HEK293 (cell line): ENCODE results near the gene CLIC3.

Experiments used
- CTCF ChIA-PET: fragments of 350-600 bp; formaldehyde crosslinking; extraction: SDS; loops from one replicate; lab custom pipeline; 2021; ENCODE audit warnings: antibody characterized with exemption; lab: Yijun Ruan, JAX
- POLR2A ChIA-PET: fragments of 300-600 bp; formaldehyde crosslinking; extraction: SDS; loops from one replicate; lab custom pipeline; 2020; ENCODE audit warnings: antibody characterized with exemption, inconsistent platforms; lab: Yijun Ruan, JAX
- H3K27ac ChIP-seq: fragments of 200-500 bp; sonication (Bioruptor generic); 2 replicates; pipeline ENCODE4 v1.5.1; 2014; ENCODE audit warnings: low read depth, low read length, control low read depth, inconsistent platforms; ENCODE audit errors: extremely low read depth
- H3K36me3 ChIP-seq, 2 experiments: fragments of 200-500 bp in 1 of 2; sonication (Bioruptor generic) in 1 of 2; 1 replicate in 1 of 2; 2 replicates in 1 of 2; pipeline ENCODE4 v1.5.1; 2014 to 2017; ENCODE audit warnings: inconsistent platforms in 2 of 2, low read length in 2 of 2; ENCODE audit not compliant: control insufficient read depth in 2 of 2, insufficient read depth in 1 of 2
- H3K4me1 ChIP-seq: fragments of 200-500 bp; sonication (Bioruptor generic); 2 replicates; pipeline ENCODE4 v1.5.1; 2014; ENCODE audit warnings: mild to moderate bottlenecking, low read length, inconsistent platforms; ENCODE audit not compliant: control insufficient read depth, insufficient read depth
- H3K4me3 ChIP-seq: 2 replicates; pipeline ENCODE4 v1.5.1; 2011; ENCODE audit warnings: low read depth, mild to moderate bottlenecking, control low read depth, low read length, moderate library complexity
- H3K9me3 ChIP-seq: fragments of 200-500 bp; sonication (Bioruptor generic); 2 replicates; pipeline ENCODE4 v1.5.1; 2014; ENCODE audit warnings: low read depth, low read length, inconsistent platforms; ENCODE audit not compliant: control insufficient read depth, insufficient read depth
- GLI2 ChIP-seq: fragments of 450-650 bp; formaldehyde crosslinking; IDR thresholded peaks from 2 replicates; pipeline ENCODE4; 2017; ENCODE audit warnings: missing biosample characterization, missing genetic modification characterization, low read depth, borderline replicate concordance
- GLIS2 ChIP-seq: fragments of 450-650 bp; formaldehyde crosslinking; IDR thresholded peaks from 2 replicates; pipeline ENCODE4 v1.5.1; 2016; ENCODE audit warnings: missing biosample characterization, missing genetic modification characterization
- KLF1 ChIP-seq: fragments of 450-650 bp; formaldehyde crosslinking; IDR thresholded peaks from 2 replicates; pipeline ENCODE4 v1.5.1; 2016; ENCODE audit warnings: missing biosample characterization, missing genetic modification characterization
- KLF9 ChIP-seq: fragments of 450-650 bp; formaldehyde crosslinking; IDR thresholded peaks from 2 replicates; pipeline ENCODE4 v1.5.1; 2016; ENCODE audit warnings: missing biosample characterization, missing genetic modification characterization, low read depth
- OSR2 ChIP-seq: fragments of 450-650 bp; formaldehyde crosslinking; IDR thresholded peaks from 2 replicates; pipeline ENCODE4 v1.5.1; 2016; ENCODE audit warnings: missing biosample characterization, missing genetic modification characterization
- SALL2 ChIP-seq: fragments of 450-650 bp; formaldehyde crosslinking; IDR thresholded peaks from 2 replicates; pipeline ENCODE4 v1.5.0; 2017; ENCODE audit warnings: missing biosample characterization, mild to moderate bottlenecking, missing genetic modification characterization, borderline replicate concordance
- SCRT2 ChIP-seq: fragments of 450-650 bp; formaldehyde crosslinking; IDR thresholded peaks from 2 replicates; pipeline ENCODE4 v1.5.1; 2016; ENCODE audit warnings: missing biosample characterization, missing genetic modification characterization
- TCF7L2 ChIP-seq: IDR thresholded peaks from 2 replicates; pipeline ENCODE4 v1.6.1; 2011; ENCODE audit warnings: low read depth, mild to moderate bottlenecking, inconsistent platforms, low read length, moderate library complexity, borderline replicate concordance
- TRIM28 ChIP-seq: IDR thresholded peaks from 2 replicates; pipeline ENCODE4 v1.6.1; 2011; ENCODE audit warnings: low read length, control low read depth, borderline replicate concordance
- ZBTB1 ChIP-seq: fragments of 450-650 bp; formaldehyde crosslinking; IDR thresholded peaks from 2 replicates; pipeline ENCODE4 v1.5.1; 2016; ENCODE audit warnings: missing biosample characterization, missing genetic modification characterization
- ZBTB8A ChIP-seq: fragments of 450-650 bp; formaldehyde crosslinking; IDR thresholded peaks from 2 replicates; pipeline ENCODE4 v1.5.1; 2016; ENCODE audit warnings: missing biosample characterization, missing genetic modification characterization
- ZIC2 ChIP-seq: fragments of 450-650 bp; formaldehyde crosslinking; IDR thresholded peaks from 2 replicates; pipeline ENCODE4 v1.5.1; 2016; ENCODE audit warnings: missing biosample characterization, missing genetic modification characterization
- ZNF157 ChIP-seq: fragments of 450-650 bp; formaldehyde crosslinking; IDR thresholded peaks from 2 replicates; pipeline ENCODE4 v1.5.1; 2016; ENCODE audit warnings: missing biosample characterization, missing genetic modification characterization
- ZNF19 ChIP-seq: fragments of 450-650 bp; formaldehyde crosslinking; IDR thresholded peaks from 2 replicates; pipeline ENCODE4; 2016; ENCODE audit warnings: missing biosample characterization, missing genetic modification characterization, low read depth
- ZNF202 ChIP-seq: fragments of 450-650 bp; formaldehyde crosslinking; IDR thresholded peaks from 2 replicates; pipeline ENCODE4 v1.5.1; 2016; ENCODE audit warnings: missing biosample characterization, missing genetic modification characterization, borderline replicate concordance
- ZNF24 ChIP-seq: fragments of 450-650 bp; formaldehyde crosslinking; IDR thresholded peaks from 2 replicates; pipeline ENCODE4 v1.5.1; 2016; ENCODE audit warnings: missing biosample characterization, missing genetic modification characterization
- ZNF292 ChIP-seq: fragments of 450-650 bp; formaldehyde crosslinking; IDR thresholded peaks from 2 replicates; pipeline ENCODE4 v1.5.1; 2016; ENCODE audit warnings: low read depth, missing biosample characterization, missing genetic modification characterization, borderline replicate concordance
- ZNF391 ChIP-seq: fragments of 450-650 bp; formaldehyde crosslinking; IDR thresholded peaks from 2 replicates; pipeline ENCODE4 v1.5.1; 2016; ENCODE audit warnings: low read depth, missing biosample characterization, missing genetic modification characterization, borderline replicate concordance
- ZNF549 ChIP-seq: fragments of 450-650 bp; IDR thresholded peaks from 2 replicates; pipeline ENCODE4 v1.5.1; 2018; ENCODE audit warnings: missing biosample characterization, missing genetic modification characterization, mild to moderate bottlenecking, inconsistent platforms, moderate library complexity
- ZNF555 ChIP-seq: fragments of 450-650 bp; formaldehyde crosslinking; conservative IDR thresholded peaks from 2 replicates; pipeline ENCODE4 v1.5.1; 2017; ENCODE audit warnings: missing biosample characterization, mild to moderate bottlenecking, missing genetic modification characterization, inconsistent platforms
- ZNF558 ChIP-seq: fragments of 450-650 bp; formaldehyde crosslinking; IDR thresholded peaks from 2 replicates; pipeline ENCODE4 v1.5.1; 2016; ENCODE audit warnings: missing biosample characterization, missing genetic modification characterization
- ZNF624 ChIP-seq: fragments of 450-650 bp; formaldehyde crosslinking; IDR thresholded peaks from 2 replicates; pipeline ENCODE4 v1.5.1; 2017; ENCODE audit warnings: missing biosample characterization, missing genetic modification characterization
- ZNF830 ChIP-seq: fragments of 450-650 bp; IDR thresholded peaks from 2 replicates; pipeline ENCODE4 v1.5.0; 2018; ENCODE audit warnings: missing biosample characterization, missing genetic modification characterization, low read depth, mild to moderate bottlenecking, moderate library complexity
- TF ChIP-seq, protein P1 (sequence below): fragments of 450-650 bp; formaldehyde crosslinking; IDR thresholded peaks from 2 replicates; pipeline ENCODE4 v1.5.1; 2016; ENCODE audit warnings: missing biosample characterization, missing genetic modification characterization
- TF ChIP-seq, protein P2 (sequence below): fragments of 450-650 bp; formaldehyde crosslinking; IDR thresholded peaks from 2 replicates; pipeline ENCODE4 v1.5.1; 2016; ENCODE audit warnings: missing biosample characterization, missing genetic modification characterization
- TF ChIP-seq, protein P3 (sequence below): fragments of 450-650 bp; formaldehyde crosslinking; IDR thresholded peaks from 2 replicates; pipeline ENCODE4 v1.5.1; 2016; ENCODE audit warnings: missing biosample characterization, missing genetic modification characterization

Gene CLIC3

DNA sequence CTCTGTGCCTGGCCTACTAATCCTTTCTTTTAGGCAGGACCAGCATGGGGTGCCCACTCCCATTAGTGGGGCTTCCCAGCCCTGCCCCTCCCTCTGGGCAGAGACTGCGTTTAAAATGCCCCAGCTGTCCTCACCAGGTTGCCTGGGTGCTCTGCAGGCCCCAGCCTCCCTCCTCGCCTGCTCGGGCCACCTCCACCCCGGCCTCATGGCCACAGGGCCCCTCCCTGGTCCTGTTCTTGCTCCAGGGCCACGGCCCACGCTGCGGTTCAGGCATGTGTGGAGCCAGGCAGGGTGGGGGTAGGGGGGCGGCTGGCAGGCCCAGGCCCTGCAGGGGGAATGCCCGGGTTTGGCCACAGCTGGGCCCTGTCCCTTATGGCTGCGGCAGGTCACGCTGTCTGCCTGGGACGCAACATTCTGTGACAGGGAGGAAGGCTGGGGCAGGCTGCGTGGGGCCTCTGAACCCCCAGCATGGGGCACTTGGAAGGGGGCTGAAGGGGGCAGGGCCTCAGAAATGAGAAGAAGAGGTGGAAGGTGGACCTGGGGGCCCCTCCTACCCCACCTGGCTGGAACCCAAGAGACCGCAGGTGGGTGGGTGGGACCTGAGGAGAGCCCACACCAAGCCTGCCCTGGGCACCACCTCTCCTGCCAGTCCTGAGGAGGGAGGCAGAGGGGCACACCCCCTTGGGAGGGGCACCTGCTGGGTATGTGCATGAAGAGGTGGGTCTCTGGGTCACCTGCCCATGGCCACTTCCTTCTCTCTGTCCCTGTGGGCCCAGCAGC is 44.6 kb downstream of the CLIC3 start, which contains the start of gene LCN12:
Gene LCN12 (plus strand): TSS at position 733 of the 780 bp plus-strand sequence. CDS start 55 bp downstream, outside the sequence.
- Histone ChIP-seq H3K9me3 (no peaks in the 10 kb centered on the region), H3K4me1 (no peaks in the 10 kb centered on the region; the same call in 1 of the 2 replicates), H3K4me3 (no peak within 1 kb of the TSS), H3K27ac (no peak within 1 kb of the TSS), H3K36me3 (no peaks in the 10 kb centered on the region)
- 0 out of 2 replicates have a peak, but pooled peaks have one; percentile 5 for TF ChIP-seq ZIC2
- peak; percentile 57; the same call in 1 of the 2 replicates for TF ChIP-seq KLF1 (tag by site-specific recombination)
- TF ChIP-seq, protein P1, sequence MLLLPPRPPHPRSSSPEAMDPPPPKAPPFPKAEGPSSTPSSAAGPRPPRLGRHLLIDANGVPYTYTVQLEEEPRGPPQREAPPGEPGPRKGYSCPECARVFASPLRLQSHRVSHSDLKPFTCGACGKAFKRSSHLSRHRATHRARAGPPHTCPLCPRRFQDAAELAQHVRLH (tag by site-specific recombination): no peak
- peak; percentile 42 for TF ChIP-seq SCRT2 (tag by site-specific recombination)
- peak; percentile 63; the same call in 1 of the 2 replicates for TF ChIP-seq GLIS2 (tag by site-specific recombination)
- TF ChIP-seq ZNF391 (tag by site-specific recombination): no peak
- CTCF ChIA-PET: interaction anchor here (0.6 to 1.4 kb wide), 4 partner anchors 24 to 386 kb away, joined by 3 to 5 read pairs (median 4); partner anchors contain the start of gene PAXX
- POLR2A ChIA-PET: interaction anchor here (1.1 to 4.9 kb wide), 3 partner anchors 14 to 135 kb away, joined by 3 to 24 read pairs (median 3); partner anchors contain the start of gene PAXX

DNA sequence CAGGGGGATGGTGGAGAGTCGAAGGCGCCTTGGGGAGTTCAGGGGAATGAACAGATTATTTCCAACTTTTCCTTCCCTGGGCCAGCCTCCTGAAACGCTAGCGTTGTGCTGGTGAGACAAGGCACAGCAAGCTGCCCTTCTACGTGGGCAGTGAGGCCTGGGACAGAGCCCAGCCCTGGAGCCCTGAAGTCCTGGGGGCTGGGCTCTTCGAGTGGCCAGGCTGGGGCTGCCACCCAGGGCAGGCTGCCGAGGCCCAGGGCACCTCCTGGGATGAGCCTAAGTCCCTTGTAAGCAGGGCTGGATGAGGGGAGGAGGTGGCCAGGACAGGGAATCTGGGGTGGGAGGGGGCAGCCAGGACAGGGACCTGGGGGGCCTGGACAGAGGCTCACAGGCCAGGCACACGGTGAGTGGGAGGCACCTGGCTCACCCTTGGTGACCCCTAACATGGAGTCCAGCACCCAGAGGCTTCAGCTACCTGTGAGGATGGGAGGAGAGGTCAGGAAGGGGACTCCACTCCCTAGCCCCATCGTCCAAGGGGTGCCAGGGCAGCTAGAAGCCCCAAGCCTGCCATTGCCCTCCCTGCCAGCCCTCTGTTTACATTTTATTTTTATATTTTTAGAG is 45.6 kb downstream of the CLIC3 start:
- ChIA-PET POLR2A (interaction anchor here (0.5 to 4.9 kb wide), 5 partner anchors 15 to 136 kb away, joined by 3 to 24 read pairs (median 3); partner anchors contain the start of genes PAXX and SAPCD2), CTCF (interaction anchor here (0.9 to 1.4 kb wide), 3 partner anchors 25 to 84 kb away, joined by 3 to 5 read pairs (median 4); partner anchors contain the start of gene PAXX)
- peak overlapping the region; percentile 76; the same call in 1 of the 2 replicates for H3K27ac ChIP-seq
- H3K9me3 ChIP-seq: no peaks in the 10 kb centered on the region
- TF ChIP-seq GLI2 (tag by site-specific recombination) (no peak), ZNF24 (tag by site-specific recombination) (no peak), KLF9 (no peak), ZNF292 (tag by site-specific recombination) (no peak), ZNF830 (no peak), TCF7L2 (no peak), ZNF624 (tag by site-specific recombination) (no peak), SALL2 (tag by site-specific recombination) (no peak), ZNF202 (tag by site-specific recombination) (no peak), ZNF157 (tag by site-specific recombination) (no peak), ZNF549 (tag by site-specific recombination) (no peak), ZBTB8A (tag by site-specific recombination) (no peak), OSR2 (tag by site-specific recombination) (no peak), TRIM28 (no peak), ZNF19 (tag by site-specific recombination) (no peak), ZNF558 (tag by site-specific recombination) (no peak), ZNF555 (tag by site-specific recombination) (no peak), ZBTB1 (tag by site-specific recombination) (no peak)
- TF ChIP-seq, protein P2, sequence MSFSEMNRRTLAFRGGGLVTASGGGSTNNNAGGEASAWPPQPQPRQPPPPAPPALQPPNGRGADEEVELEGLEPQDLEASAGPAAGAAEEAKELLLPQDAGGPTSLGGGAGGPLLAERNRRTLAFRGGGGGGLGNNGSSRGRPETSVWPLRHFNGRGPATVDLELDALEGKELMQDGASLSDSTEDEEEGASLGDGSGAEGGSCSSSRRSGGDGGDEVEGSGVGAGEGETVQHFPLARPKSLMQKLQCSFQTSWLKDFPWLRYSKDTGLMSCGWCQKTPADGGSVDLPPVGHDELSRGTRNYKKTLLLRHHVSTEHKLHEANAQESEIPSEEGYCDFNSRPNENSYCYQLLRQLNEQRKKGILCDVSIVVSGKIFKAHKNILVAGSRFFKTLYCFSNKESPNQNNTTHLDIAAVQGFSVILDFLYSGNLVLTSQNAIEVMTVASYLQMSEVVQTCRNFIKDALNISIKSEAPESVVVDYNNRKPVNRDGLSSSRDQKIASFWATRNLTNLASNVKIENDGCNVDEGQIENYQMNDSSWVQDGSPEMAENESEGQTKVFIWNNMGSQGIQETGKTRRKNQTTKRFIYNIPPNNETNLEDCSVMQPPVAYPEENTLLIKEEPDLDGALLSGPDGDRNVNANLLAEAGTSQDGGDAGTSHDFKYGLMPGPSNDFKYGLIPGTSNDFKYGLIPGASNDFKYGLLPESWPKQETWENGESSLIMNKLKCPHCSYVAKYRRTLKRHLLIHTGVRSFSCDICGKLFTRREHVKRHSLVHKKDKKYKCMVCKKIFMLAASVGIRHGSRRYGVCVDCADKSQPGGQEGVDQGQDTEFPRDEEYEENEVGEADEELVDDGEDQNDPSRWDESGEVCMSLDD (tag by site-specific recombination): no peak
- TF ChIP-seq, protein P3, sequence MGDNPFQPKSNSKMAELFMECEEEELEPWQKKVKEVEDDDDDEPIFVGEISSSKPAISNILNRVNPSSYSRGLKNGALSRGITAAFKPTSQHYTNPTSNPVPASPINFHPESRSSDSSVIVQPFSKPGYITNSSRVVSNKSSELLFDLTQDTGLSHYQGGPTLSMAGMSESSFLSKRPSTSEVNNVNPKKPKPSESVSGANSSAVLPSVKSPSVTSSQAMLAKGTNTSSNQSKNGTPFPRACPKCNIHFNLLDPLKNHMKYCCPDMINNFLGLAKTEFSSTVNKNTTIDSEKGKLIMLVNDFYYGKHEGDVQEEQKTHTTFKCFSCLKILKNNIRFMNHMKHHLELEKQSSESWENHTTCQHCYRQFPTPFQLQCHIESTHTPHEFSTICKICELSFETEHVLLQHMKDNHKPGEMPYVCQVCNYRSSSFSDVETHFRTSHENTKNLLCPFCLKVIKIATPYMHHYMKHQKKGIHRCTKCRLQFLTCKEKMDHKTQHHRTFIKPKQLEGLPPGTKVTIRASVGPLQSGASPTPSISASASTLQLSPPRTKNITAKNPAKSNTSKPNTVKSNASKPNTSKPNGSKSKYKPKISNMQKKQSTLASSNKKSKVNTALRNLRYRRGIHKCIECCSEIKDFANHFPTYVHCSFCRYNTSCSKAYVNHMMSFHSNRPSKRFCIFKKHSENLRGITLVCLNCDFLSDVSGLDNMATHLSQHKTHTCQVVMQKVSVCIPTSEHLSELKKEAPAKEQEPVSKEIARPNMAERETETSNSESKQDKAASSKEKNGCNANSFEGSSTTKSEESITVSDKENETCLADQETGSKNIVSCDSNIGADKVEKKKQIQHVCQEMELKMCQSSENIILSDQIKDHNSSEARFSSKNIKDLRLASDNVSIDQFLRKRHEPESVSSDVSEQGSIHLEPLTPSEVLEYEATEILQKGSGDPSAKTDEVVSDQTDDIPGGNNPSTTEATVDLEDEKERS: no peak
- H3K4me1 ChIP-seq: no peaks in the 10 kb centered on the region; the same call in 1 of the 2 replicates
- H3K4me3 ChIP-seq: no peak overlapping the region; the same call in 1 of the 2 replicates
- no peaks in the 10 kb centered on the region for H3K36me3 ChIP-seq
